Measurements from ENCODE around the gene FBXL22.

FBXL22 gene

GRCh38 chr15:63595065-63595464 lies 2.1 kb upstream of the FBXL22 start:
- Histone ChIP-seq H3K9me2 (replicated peaks; ENCODE audit: low read depth, low read length) (no peaks in the 10 kb centered on the region), H2AFZ (ENCODE audit: low read length) (no peak overlapping the region), H3K9ac (ENCODE audit: low read depth, low read length, poor library complexity, severe bottlenecking) (no peak overlapping the region), H3K4me1 (ENCODE audit: insufficient read depth, low read length, poor library complexity, severe bottlenecking) (peaks cover 19% of the 10 kb centered on the region), H4K20me1 (ENCODE audit: insufficient read depth, low read length, poor library complexity, severe bottlenecking) (no peaks in the 10 kb centered on the region), H3K36me3 (ENCODE audit: insufficient read depth, low read length) (peaks cover 40% of the 10 kb centered on the region; the same call in 1 of the 2 replicates), H3K9me3 (ENCODE audit: insufficient read depth, low read depth, low read length) (no peaks in the 10 kb centered on the region), H3K79me2 (ENCODE audit: insufficient read depth, low read length) (peaks cover 3% of the 10 kb centered on the region), H3K4me3 (ENCODE audit: low read length, poor library complexity, severe bottlenecking) (no peak overlapping the region), H3K4me2 (ENCODE audit: low read depth, low read length, poor library complexity, severe bottlenecking) (no peak overlapping the region), H3F3A (ENCODE audit: low read depth) (no peaks in the 10 kb centered on the region), H3K27me3 (ENCODE audit: insufficient read depth, low read length, poor library complexity, severe bottlenecking) (no peaks in the 10 kb centered on the region)
- TF ChIP-seq CTCF (conservative IDR thresholded peaks at IDR 0.05; ENCODE audit: low read length) (no peak), EZH2phosphoT487 (IDR thresholded peaks at IDR 0.05; ENCODE audit: borderline replicate concordance) (no peak)

- peaks cover 6% of the 10 kb centered on the region for H3K79me2 ChIP-seq (ENCODE audit: insufficient read depth, low read length)
- no peaks in the 10 kb centered on the region for H3K9me3 ChIP-seq (ENCODE audit: insufficient read depth, low read depth, low read length)
- no peak overlapping the region for H2AFZ ChIP-seq (ENCODE audit: low read length)
- H3K4me3 ChIP-seq (ENCODE audit: low read length, poor library complexity, severe bottlenecking) = no peak overlapping the region
- no peaks in the 10 kb centered on the region for H3K9me2 ChIP-seq (replicated peaks; ENCODE audit: low read depth, low read length)
- no peaks in the 10 kb centered on the region for H3F3A ChIP-seq (ENCODE audit: low read depth)
- peaks cover 19% of the 10 kb centered on the region for H3K4me1 ChIP-seq (ENCODE audit: insufficient read depth, low read length, poor library complexity, severe bottlenecking)
- H4K20me1 ChIP-seq (ENCODE audit: insufficient read depth, low read length, poor library complexity, severe bottlenecking) = no peaks in the 10 kb centered on the region
- TF ChIP-seq CTCF (conservative IDR thresholded peaks at IDR 0.05; ENCODE audit: low read length) (no peak), EZH2phosphoT487 (IDR thresholded peaks at IDR 0.05; ENCODE audit: borderline replicate concordance) (no peak)
- no peaks in the 10 kb centered on the region for H3K27me3 ChIP-seq (ENCODE audit: insufficient read depth, low read length, poor library complexity, severe bottlenecking)
- no peak overlapping the region for H3K9ac ChIP-seq (ENCODE audit: low read depth, low read length, poor library complexity, severe bottlenecking)
- H3K4me2 ChIP-seq (ENCODE audit: low read depth, low read length, poor library complexity, severe bottlenecking) = no peak overlapping the region
- H3K36me3 ChIP-seq (ENCODE audit: insufficient read depth, low read length) = peaks cover 33% of the 10 kb centered on the region; the same call in 1 of the 2 replicates
Observed at GRCh38 chr15:63595688-63596087, 1.5 kb upstream of the FBXL22 start.

- Histone ChIP-seq H3F3A (ENCODE audit: low read depth) (no peaks in the 10 kb centered on the region), H3K36me3 (ENCODE audit: insufficient read depth, low read length) (peaks cover 24% of the 10 kb centered on the region; the same call in 1 of the 2 replicates), H4K20me1 (ENCODE audit: insufficient read depth, low read length, poor library complexity, severe bottlenecking) (no peaks in the 10 kb centered on the region), H3K27me3 (ENCODE audit: insufficient read depth, low read length, poor library complexity, severe bottlenecking) (no peaks in the 10 kb centered on the region), H3K9me3 (ENCODE audit: insufficient read depth, low read depth, low read length) (no peaks in the 10 kb centered on the region), H3K9me2 (replicated peaks; ENCODE audit: low read depth, low read length) (no peaks in the 10 kb centered on the region), H3K79me2 (ENCODE audit: insufficient read depth, low read length) (peaks cover 9% of the 10 kb centered on the region), H3K4me1 (ENCODE audit: insufficient read depth, low read length, poor library complexity, severe bottlenecking) (peaks cover 22% of the 10 kb centered on the region), H2AFZ (ENCODE audit: low read length) (no peak overlapping the region), H3K9ac (ENCODE audit: low read depth, low read length, poor library complexity, severe bottlenecking) (no peak overlapping the region), H3K4me3 (ENCODE audit: low read length, poor library complexity, severe bottlenecking) (no peak overlapping the region), H3K4me2 (ENCODE audit: low read depth, low read length, poor library complexity, severe bottlenecking) (no peak overlapping the region)
- TF ChIP-seq CTCF (conservative IDR thresholded peaks at IDR 0.05; ENCODE audit: low read length) = no peak
- no peak for TF ChIP-seq EZH2phosphoT487 (IDR thresholded peaks at IDR 0.05; ENCODE audit: borderline replicate concordance)
Observed at GRCh38 chr15:63596676-63597037, 530 bp upstream of the FBXL22 start.
